ENCODE results near the gene SRPRB.

GRCh38 chr3:133828576-133829309, 23.1 kb downstream of the SRPRB start:
- TF ChIP-seq, protein P1, sequence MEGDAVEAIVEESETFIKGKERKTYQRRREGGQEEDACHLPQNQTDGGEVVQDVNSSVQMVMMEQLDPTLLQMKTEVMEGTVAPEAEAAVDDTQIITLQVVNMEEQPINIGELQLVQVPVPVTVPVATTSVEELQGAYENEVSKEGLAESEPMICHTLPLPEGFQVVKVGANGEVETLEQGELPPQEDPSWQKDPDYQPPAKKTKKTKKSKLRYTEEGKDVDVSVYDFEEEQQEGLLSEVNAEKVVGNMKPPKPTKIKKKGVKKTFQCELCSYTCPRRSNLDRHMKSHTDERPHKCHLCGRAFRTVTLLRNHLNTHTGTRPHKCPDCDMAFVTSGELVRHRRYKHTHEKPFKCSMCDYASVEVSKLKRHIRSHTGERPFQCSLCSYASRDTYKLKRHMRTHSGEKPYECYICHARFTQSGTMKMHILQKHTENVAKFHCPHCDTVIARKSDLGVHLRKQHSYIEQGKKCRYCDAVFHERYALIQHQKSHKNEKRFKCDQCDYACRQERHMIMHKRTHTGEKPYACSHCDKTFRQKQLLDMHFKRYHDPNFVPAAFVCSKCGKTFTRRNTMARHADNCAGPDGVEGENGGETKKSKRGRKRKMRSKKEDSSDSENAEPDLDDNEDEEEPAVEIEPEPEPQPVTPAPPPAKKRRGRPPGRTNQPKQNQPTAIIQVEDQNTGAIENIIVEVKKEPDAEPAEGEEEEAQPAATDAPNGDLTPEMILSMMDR (IDR thresholded peaks at IDR 0.05): no peak
- no peak for TF ChIP-seq POLR2A (IDR thresholded peaks at IDR 0.05)

Data from testis (tissue), 2 donors.